HG03457 (cell line): ENCODE data around the gene RPL27.

Experiments used
- ATAC-seq: cut with Tn5 transposase; IDR thresholded peaks from one replicate; pipeline ENCODE4 v1.9.1; 2021; ENCODE audit warnings: moderate number of reproducible peaks; ENCODE audit not compliant: unreplicated experiment

The RPL27 gene

DNA sequence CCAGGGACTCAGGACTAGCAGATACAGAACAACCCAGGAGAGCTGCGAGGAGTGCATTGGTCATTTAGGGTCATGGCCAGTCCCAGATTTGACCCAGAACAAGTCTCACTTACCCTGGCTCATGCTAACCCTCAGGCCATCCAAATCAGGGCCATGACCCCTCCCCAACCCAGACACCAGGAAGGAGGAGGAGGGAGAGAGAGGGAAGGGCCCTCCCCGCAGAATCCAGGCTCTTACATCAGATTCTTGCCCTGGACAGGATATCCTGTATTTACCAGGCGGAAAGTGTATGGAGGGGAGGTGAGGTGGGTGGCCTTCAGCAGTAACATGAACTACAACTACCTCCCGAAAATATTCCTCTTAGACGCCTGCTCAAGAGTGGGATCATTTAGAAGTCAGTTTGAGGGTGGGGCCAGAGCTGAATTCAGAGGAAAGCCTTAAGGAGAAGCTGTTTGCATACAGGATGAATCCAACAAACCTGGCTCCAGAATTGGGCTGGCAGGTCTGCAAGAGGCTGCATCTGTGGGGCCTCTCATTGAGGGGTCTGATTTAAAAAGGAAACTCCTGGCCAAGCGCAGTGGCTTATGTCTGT lies 21.9 kb downstream of the RPL27 start:
- no peak for ATAC-seq

DNA sequence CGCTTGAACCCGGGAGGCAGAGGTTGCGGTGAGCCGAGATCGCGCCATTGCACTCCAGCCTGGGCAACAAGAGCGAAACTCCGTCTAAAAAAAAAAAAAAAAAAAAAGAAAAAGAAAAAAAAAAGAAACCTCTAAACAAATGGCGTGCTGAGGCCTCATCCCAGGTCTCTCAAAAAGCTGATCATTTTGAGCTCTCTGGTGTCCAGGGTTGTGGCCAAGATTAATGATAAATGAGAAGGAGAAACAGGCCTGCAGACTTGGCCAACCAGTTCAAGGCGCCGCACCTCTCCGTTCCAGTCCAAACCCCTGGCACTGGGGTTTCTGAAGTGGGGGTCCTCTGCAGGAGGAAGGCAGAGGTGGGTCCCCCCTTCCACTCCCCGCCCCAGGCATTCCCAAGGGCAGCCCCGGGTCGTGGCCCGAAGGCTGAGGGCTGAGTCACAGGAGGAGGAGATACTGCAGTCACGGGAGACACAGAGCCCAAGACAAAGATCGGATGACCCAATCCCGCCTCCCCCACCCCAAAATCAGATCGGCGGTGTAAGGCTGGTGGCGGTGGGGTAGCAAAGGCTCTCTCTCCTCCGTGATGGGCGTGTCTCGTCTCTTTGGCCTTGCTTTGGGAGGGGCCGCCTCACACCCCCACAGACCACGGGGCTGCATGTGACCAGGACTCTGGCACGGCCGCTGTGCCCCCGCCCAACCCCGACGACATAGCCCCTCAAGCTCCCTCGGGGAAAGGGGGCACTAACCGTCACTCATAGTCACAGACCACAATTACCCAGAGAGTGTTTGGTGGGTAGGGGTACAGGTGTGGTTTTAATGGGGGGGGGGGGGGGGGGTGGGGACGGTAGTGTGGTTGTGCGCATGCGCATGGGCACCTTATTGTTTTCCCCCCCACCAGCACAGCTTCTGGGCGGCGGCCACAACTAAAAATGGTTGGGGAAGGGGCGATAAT lies 22.8 kb downstream of the RPL27 start:
- ATAC-seq, result no peak

DNA sequence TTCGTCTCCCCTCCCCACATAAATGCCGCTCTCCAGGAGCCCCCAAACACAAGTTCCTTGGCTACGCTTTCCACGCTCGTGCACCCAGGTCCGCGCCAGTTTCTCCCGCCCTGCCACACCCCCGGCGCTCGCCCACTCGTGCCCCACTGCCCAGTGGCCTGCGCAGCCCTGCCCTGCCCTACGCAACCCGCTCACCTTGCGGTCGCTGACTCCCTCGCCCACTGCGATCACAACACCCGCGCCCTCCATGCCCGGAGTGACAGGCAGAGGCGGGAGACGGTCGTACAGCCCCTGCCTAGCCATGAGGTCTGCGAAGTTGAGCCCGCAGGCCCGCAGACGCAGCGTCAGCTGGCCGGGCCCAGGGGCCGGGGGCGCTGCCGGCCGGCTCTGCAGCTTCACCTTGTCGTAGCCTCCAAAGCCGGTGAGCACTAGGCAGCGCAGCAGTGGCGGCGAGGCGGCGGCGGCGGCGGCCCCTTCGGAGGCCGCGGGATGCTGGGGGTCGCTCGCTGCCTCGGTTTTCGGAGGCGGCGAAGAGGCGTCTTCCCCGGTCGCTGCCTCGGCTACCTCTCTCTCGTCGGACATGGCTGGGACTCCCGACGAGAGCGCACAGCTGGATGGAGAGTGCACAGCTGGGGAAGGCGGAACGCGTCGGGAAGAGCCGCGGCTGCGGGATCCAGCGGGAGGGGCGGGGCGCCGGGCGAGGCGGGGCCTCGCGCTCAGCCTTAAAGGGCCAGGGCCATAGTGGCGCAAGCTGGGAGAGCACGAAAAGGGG lies 23.7 kb downstream of the RPL27 start, which contains the start of gene VAT1:
Gene VAT1, minus strand, starts transcription at position 645 of the 772 bp plus-strand sequence. Its CDS starts 63 bp downstream, at position 582.
- ATAC-seq, result no peak

- no peak for ATAC-seq
Measured at GRCh38 chr17:43024407-43025289, 26.4 kb downstream of the RPL27 start, which contains the start of gene RND2. TSS of gene RND2 (plus strand) at chr17:43025231. CDS start at chr17:43025348, 117 bp downstream.

DNA sequence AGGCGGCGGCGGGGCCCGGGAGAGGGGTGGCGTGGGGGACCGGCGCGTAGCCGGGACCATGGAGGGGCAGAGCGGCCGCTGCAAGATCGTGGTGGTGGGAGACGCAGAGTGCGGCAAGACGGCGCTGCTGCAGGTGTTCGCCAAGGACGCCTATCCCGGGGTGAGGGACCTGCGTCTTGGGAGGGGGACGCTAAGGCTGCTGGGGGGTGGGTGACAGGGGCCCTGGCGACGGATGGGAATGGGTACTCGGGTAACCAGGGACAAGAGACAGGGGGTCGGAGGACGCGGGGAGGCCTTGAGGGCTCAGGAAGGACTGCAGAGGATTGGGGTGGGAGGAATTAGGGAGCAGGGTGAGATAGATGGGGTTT lies 27.1 kb downstream of the RPL27 start:
- no peak for ATAC-seq

DNA sequence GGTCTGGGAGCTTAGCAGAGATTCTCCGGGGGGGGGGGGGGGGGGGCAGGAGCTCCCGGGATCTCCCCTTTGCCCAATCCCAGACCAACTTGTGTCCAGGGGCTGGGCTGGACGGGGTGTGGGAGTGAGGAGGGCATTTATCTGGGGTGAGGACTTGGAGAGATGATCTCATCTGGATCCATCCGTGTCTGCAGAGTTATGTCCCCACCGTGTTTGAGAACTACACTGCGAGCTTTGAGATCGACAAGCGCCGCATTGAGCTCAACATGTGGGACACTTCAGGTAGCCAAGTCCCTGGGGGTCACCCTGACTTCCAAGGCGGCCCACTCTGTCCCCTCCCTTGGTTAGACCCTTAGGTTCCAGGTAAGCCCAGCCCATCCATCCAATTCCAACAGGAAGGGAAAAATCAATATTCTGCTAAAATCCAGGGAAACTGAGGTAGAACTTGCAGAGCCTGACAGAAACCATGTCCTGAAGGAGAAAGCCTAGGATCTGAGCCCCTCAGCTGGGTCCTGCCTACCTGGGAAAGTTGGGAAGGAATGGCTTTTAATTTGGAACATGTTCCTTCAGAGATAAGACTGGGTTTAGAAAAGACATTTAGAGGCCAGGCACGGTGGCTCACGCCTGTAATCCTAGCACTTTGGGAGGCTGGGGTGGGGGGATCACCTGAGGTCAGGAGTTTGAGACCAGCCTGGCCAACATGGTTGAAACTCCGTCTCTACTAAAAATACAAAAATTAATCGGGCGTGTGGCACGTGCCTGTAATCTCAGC lies 27.7 kb downstream of the RPL27 start:
- no peak for ATAC-seq

GRCh38 chr17:43026595-43026994 lies 28.4 kb downstream of the RPL27 start:
- no peak for ATAC-seq

DNA sequence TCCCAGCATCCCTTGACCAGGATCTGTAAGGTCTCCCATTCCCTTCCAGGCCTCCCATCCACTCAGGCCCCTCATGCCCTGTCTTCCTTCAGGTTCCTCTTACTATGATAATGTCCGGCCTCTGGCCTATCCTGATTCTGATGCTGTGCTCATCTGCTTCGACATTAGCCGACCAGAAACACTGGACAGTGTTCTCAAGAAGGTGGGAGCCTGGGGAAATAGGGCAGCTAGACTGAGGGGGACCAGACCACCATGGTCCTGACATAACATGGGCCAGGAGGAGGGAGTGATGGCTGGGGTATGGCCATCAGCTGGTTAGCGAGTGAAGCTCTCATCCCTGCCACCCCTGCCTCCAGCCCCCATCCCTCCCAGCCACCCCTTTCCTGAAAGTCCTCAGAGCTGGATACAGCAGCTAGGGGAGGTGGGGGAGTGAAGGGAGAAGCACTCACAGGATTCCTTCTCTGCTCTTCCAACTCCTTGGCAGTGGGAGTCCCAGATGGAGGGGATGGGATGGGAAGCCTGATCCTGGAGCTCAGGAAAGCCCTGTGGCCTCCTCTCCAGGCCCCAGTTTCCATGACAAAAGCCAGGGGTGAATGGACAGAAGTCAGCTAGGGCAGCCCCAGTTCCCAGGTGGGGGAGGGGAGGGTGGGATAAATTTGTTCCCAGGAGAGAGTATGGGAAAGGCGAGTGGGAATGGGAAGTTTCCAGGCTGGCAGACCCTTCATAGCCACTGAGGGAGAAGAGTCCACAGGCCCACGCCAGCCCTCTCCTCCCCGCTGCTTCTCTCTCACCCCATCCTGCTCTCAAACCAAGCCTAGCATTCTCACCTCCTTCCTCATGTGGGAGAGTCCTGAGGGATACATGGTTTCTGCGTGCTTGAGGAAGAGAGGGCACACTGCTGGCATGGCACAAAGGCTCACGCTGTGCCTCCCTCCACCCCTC lies 29.1 kb downstream of the RPL27 start:
- no peak for ATAC-seq

DNA sequence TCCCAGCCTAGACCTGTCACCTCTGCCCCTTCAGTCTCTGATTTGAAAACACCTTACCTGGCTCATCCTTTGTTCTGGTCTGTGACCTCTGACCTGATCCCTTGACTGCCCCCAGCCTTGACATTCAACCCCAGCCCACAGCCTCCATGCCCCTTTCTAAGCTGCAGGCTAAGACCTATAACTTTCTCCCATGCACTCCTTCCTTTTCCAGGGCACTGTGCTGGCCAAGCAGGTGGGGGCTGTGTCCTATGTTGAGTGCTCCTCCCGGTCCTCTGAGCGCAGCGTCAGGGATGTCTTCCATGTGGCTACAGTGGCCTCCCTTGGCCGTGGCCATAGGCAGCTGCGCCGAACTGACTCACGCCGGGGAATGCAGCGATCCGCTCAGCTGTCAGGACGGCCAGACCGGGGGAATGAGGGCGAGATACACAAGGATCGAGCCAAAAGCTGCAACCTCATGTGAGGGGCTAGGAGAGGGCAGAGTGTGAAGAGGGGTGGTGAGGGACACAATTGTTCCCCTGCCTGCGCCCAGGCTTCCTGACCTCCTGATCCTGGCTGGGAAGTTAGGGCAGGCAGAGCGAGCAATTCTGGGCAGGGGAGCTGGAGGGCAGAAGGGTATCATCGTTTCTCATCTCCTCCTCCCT lies 30.1 kb downstream of the RPL27 start:
- ATAC-seq, result no peak

DNA sequence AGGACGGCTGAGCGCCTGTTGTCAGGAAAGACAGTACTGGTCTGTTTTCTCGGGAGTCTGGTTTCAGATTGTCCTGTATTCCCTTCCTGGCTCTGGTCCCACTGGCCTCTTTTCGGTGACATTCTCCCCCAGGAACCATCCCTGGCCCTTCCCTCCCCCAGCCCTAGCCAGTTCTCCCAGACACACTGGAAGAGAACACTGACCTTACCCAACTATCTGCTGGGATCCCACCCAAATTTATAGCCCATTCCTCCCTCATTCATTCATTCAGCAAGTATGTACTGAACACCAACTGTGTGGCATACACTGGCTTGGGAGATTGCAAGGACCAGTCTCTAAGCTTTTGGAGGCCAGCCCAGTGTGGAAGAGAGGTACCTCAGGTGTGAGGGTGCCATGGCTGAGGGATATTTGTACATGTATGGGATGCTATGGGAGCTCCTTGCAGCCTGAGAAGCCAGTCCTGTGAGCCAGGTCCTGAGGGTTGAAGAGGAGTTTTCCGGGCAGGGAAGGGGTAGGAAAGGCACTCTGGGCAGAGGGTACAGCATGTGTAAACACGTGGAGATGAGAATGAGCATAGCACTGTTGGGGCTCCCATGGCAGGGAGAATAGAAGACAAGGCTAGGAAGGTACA lies 32.0 kb downstream of the RPL27 start:
- no peak for ATAC-seq

GRCh38 chr17:43031666-43032065 lies 33.4 kb downstream of the RPL27 start:
- ATAC-seq, result no peak

DNA sequence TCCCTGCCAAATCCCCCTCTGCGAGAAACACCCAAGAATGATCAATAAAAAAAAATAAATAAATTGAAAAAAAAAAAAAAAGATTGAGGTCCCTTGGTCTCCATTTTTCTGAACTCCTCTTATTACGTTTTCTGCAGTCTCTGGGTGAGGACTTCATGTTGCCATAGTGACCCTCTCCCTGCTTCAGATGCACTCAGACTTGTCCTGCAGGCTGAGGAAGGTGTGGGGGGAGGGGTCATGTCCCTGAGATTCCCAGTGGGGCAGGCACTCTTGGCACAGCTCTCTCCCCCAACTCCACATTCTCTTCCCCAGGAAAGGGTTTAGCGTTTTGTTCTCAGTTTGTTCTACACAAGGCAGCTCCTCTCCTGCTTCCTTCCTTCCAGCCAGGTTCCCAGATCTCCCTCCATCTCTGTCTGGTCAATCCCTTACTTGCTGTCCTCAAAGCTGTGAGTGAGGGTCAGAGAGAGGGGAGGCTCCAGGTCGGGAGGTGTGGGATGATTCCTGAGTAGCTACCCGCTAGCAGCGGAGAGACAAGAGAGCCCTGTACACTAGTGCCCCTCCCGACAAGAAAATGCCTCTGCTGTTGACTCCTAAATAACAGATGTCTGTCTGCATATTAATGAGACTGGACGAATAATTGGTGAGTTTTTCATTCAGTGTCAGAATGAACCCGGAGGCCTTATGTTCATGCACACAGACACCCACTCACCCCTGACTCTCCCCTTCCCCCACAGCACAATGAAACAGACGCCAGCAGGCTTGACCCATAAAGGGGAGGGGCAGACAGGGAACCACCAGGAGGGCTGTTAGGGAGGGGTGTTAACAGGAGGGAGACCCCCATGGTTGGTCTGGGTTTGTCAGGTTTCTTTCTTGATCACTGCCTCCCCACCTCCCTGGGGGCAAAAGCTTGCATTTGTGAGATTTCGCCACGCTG lies 36.0 kb downstream of the RPL27 start:
- no peak for ATAC-seq

- no peak for ATAC-seq
Measured at GRCh38 chr17:43034894-43035293, 36.7 kb downstream of the RPL27 start.

GRCh38 chr17:43039646-43040045 lies 41.4 kb downstream of the RPL27 start:
- no peak for ATAC-seq

DNA sequence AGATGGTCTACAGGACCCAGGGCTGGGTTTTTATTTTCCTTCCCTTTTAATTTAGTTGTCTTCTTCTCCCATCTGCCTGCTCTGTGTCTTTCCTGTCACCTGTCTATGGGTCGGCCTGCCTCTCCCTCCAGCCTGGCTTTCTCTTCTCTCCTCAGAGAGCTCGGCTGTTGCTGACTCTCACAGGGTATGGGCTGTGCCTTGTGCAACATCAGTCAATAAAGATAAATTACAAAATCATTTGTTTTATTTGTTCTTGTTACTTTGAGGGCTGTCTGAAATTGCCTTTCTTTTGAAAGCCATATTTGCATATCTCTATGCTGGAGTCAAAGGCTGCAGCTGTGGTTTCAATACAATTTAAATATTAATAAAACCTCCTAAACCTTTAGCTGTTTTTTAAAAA lies 42.4 kb downstream of the RPL27 start:
- ATAC-seq, result no peak

DNA sequence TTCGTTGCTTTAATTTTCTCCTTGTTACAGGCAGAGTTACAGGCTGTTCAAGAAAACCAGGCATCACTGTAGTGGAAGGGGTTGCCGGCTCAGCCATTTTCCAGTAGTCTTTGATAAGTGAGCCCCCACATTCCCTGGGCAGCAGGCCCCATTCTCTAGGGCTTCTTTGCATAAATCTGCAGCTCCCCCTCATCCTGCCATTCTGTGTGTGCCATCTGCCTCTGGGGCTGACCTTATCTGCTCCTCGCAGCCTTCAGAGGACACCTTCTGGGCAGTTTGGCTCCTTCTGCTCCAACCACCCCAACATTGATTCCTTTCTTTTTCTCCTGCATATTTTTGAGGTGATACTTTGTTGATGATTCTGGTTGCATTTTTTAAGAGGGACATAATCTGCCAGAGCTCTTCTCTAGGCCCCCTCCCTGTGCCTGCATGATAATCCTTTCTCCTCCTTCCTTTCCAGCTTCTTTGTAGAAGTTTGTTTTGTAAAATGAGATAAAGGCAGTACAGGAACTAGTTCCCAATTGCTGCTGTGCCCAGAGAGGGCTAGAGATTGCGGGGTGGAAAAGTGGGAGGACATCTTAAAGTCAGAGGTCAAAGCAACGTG lies 43.9 kb downstream of the RPL27 start:
- no peak for ATAC-seq
